Stimulated activated CD4-positive, alpha-beta T cell treated with anti-CD3 and anti-CD28 coated beads, Interleukin-2, amount 100 ng/mL, for 48 hours (primary cell): Measurements from ENCODE around the gene PRSS56.
"Not testable (repeated sequence)": the region's sequence is repeated elsewhere in the genome, so short reads cannot be mapped to it uniquely, and the experiment has no call there.

Experiments used
- DNase-seq, 2 donors: peaks; one replicate each; pipeline ENCODE4 v3.0.0-alpha.2; 2020

PRSS56 gene

DNA sequence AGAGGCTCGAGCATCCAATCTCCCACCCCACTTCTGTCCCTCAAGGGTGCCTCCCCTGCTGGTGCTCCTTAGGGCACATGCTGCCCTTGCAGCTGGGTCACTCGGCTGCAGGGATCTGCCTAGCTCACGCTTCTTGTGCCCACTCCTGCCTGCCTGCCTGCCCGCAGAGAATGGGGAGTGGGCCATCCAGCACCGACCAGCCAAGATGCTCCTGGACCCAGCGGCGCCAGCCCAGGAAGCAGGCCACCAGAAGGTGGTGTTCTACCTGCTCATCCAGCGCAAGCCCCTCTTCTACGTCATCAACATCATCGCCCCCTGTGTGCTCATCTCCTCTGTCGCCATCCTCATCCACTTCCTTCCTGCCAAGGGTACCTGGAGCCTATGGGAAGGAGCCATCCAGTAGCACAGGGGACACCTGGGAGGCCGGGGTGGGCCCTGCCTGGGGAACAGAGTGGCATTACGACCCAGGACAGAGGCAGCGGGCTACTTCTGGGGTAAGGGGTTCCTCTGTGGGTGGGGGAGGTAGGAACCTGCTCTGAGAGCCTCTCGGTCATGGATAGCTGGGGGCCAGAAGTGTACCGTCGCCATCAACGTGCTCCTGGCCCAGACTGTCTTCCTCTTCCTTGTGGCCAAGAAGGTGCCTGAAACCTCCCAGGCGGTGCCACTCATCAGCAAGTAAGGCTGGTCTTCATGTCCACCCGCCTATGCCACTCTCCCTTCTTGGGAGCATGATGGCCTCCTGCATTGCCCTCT is 22.7 kb downstream of the PRSS56 start:
- no peak for DNase-seq

DNA sequence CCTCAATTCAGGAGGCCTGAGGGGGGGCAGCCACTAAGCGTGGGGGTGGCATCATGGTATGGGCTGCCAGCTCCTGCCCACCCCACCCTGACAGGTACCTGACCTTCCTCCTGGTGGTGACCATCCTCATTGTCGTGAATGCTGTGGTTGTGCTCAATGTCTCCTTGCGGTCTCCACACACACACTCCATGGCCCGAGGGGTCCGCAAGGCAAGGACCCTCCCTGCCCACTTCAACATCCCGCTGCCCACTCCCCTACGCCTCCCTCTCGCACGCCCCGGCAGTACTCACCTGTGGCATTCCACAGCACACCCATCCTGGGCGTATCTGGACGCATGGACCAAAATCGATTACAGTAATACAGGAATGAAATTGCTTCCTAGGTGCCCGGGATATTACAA is 23.3 kb downstream of the PRSS56 start:
- no peak for DNase-seq

DNA sequence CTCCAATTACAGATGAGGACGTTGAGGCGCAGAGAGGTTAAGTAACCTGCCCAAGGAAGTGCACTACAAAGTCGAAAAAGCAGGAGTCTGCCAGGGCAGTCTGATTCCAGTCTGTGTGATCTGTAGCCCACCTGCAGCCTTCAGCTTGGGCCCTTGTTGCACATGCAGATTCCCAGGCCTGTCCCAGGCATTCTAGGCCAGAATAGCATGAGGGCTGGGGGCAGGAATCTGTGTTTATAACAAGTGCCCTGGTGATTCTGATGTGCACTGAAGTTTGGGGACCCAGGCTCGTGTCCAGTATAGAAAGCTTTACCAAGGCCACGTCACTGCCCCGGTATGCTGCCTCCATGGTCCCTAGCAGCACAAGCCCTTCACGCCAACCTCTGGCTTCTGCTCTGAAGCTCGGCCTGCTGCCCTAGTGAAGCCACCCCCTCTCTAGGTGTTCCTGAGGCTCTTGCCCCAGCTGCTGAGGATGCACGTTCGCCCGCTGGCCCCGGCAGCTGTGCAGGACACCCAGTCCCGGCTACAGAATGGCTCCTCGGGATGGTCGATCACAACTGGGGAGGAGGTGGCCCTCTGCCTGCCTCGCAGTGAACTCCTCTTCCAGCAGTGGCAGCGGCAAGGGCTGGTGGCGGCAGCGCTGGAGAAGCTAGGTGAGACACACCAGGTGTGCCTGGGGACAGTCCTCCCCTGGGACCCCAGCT is 23.9 kb downstream of the PRSS56 start:
- no peak for DNase-seq

DNA sequence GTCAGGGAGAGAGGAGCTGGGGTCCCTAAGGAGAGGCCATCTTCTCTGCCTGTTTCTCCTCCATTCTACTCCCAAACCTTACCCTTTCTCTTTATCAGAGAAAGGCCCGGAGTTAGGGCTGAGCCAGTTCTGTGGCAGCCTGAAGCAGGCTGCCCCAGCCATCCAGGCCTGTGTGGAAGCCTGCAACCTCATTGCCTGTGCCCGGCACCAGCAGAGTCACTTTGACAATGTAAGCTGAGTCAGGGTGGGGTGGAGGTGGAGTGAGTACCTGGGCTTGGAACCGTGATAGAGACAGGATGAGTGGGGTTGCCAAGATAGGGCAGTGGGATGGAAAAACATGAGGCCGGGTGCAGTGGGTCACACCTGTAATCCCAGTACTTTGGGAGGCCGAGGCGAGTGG is 24.5 kb downstream of the PRSS56 start:
- no peak for DNase-seq

DNA sequence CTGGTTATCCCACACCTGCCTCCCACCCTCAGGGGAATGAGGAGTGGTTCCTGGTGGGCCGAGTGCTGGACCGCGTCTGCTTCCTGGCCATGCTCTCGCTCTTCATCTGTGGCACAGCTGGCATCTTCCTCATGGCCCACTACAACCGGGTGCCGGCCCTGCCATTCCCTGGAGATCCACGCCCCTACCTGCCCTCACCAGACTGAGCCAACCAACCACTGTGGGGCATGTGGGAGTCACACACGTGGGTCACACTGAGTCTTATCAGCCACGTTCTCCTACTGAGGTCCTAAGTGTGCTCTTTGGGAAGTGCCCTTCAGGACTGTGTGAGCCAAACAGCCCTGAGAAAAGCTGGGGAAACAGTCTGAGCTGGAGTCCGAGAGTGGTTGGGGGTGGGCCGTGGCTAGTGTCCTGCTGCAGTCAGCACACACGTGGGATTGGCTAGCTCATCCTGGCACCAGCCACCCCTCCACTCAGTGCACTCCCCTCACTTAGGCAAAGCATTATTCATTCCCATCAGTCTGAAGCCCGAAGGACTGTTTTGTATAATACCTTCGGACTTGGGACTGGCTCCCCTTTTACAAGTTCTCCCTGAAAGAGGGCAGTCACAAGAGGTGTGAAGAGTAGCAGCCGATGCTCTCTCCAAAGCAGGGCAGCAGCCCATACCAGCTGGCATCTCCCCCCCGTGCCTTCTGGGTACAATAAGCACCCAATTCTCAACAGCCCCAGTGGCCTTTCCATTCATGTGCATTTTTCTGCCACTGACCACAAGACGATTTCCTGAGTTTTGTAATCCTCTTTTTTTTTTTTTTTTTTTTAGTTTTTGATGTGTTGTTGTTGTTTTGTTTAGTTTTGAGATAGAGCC is 25.6 kb downstream of the PRSS56 start:
- no peak for DNase-seq

DNA sequence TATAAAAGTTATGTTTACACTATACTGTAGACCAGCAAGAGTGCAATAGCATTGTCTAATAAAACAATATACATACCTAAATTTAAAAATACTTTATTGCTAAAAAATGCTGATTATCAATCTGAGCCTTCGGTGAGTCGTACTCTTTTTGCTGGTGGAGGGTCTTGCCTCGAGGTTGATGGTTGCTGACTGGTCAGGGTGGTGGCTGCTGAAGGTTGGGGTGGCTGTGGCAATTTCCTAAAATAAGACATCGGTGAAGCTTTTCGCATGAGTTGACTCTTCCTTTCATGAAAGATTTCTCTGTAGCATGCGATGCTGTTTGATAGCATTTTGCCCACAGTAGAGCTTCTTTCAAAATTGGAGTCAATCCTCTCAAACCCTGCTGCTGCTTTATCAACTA is 27.8 kb downstream of the PRSS56 start:
- DNase-seq: no peak

DNA sequence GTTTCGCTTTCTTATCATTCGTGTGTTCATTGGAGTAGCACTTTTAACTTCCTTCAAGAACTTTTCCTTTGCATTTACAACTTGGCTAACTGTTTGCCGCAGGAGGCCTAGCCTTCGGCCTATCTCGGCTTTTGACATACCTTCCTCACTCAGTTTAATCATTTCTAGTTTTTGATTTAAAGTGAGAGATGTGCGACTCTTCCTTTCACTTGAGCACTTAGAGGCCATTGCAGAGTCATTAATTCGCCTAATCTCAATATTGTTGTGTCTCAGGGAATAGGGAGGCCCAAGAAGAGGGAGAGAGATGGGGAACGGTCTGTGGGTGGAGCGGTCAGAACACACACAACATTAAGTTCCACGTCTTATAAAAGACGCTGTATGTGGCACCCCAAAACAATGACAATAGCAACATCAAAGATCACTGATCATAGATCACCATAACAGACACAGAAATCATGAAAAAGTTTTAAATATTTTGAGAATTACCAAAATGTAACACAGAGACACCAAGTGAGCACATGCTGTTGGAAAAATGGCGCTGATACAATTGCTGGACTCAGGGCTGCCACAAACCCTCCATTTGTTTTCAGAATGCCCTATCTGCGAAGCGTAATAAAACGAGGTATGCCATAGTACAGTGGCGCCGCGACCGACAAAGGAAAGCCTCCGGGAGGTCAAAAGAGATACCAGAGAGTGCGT is 29.6 kb downstream of the PRSS56 start:
- no peak for DNase-seq

DNA sequence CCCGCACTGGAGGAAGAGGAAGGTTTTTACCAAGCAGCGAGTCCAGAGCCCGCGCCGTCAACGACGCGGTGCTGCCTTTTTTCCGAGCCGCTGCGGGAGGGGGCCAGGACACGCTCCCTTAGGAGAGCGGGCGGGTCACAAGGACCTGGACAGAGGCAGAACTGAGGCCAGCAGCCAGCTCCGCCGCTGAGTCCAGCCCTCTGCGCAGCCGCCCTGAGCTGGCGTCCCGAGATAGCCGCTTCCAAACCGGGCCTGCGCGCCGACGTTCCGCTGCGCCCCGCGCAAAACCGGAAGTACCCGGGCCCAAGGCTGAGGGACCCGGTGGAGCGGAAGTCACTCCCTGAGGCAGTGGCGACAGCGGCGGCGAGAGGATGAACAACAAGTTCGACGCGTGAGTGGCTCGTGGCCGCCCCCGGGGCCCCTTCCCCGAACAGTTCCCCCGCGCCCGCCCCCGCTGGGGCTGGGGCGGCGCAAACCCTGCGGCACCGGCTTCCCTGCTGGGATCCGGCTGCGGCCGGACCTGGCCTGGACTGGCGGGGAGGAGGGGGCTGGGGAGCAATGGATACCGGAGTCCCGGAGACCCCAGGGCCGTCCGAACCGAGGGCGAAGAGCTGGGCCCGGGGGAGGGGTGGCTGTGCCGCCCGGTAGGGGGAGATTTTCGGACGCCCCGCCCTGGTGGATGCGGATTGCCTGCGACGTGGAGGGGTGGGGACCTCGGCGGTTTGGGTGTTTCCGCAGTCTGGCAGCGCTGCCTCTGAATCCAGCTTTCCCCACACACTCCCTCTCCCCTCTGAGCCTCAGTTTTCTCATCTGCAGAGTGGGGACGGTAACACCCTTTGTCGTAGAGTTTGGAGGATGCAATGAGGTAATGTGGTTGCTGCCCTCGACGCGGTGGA is 30.4 kb downstream of the PRSS56 start, which contains the start of the genes EIF4E2 and TIGD1:
EIF4E2 (plus strand) TSS at position 336 of the 896 bp plus-strand sequence; CDS start at position 372, 36 bp downstream.
TIGD1 (minus strand) TSS at position 204 of the 896 bp plus-strand sequence. CDS start 675 bp downstream, outside the sequence.
- DNase-seq: peak; percentile 89 to 90

DNA sequence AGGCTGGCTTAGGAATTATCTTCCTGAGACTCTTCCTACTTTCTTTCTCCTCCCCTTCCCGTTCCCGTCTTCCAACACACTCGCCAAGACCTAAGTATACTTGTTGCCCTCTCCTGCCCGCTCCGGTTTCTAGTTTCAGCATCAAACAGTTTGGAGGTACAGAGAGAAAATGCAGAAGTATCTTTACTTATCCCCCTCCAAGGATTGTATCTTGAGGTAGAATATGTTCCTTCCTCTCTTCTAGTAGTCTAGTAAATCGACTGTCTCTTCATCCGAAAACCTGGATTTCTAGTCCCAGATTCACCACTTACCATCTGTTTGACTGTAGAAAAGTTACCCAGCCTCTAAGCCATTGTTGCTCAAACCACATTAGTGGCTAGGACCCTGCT is 31.1 kb downstream of the PRSS56 start:
- DNase-seq: no peak

DNA sequence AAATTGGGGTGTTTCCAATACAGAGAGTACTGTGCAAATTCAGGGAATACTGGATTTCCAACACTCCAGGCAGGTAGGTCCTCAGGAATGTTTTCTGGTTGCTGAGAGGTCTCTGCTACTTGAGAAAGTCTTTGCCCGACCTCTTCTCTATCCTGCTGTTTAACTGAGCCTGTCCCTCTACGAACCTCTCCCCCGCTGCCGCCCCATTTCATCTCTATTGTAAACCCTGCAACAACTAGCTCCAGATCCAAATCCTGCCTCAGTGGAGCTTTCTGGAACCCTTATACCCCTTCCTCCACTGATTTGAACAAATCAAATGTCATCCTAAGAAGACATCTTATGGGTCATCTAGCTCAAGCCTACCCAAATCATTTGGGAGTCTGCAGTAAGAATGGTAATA is 31.6 kb downstream of the PRSS56 start:
- DNase-seq: no peak

DNA sequence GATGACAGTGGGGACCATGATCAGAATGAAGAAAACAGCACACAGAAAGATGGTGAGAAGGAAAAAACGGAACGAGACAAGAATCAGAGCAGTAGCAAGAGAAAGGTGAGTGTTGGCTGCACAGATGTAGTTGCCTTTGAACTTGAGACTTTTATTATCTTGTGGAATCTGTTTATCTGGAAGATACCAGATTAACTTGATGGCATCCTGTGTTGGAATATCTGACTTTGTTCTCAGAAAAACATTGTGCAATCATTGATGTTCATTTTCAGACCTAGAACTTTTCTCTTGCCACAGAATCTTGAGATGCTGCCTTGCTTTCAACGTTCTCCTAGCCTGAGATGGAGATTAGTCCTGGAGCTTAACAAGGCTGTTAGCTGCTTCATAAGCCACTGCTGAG is 36.2 kb downstream of the PRSS56 start:
- no peak for DNase-seq

DNA sequence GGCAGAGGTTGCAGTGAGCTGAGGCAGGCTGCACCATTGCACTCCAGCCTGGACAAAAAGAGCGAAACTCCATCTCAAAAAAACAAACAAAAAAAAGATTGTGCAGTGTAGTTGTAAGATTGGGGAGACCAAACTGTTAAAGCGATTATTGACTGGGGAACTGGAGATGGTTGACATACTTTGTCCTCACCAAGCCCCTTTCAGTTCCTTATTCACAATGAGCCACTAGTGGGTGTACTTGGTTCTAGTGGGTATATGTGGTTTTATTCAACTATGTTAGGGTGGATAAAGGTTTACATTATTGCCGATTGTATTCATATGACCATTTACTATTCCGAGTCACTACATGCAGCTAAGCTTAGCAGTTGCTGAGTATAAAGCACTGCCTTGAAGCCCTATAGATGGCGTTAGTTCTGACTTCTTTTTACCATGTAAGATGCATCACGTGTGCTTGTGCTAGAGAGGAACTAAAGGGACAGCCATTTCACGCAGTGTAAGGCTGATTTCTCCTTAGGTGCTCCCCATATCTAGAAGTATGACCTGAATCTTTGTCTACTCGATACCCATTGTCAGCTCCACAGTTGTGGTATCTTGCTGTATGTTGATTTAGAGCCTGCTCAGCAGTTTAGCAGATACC is 42.4 kb downstream of the PRSS56 start:
- DNase-seq: no peak

DNA sequence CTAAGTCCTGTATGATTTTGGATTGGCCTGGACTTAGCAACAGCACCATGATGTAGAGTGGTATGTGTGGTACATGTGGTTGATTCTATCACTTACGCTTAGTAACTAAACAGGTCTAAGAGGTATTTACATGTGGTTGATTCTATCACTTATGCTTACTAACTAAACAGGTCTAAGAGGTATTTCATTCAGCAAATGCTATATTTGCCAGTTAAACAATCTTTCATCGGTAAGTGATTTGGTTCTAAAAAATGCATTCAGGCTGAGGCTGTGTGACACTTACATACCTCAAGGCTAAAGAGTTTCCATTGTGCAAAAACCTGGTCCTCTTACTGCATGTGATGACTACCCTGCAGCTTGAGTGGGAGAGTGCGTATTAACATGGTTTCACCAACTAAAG is 43.4 kb downstream of the PRSS56 start:
- DNase-seq: no peak

DNA sequence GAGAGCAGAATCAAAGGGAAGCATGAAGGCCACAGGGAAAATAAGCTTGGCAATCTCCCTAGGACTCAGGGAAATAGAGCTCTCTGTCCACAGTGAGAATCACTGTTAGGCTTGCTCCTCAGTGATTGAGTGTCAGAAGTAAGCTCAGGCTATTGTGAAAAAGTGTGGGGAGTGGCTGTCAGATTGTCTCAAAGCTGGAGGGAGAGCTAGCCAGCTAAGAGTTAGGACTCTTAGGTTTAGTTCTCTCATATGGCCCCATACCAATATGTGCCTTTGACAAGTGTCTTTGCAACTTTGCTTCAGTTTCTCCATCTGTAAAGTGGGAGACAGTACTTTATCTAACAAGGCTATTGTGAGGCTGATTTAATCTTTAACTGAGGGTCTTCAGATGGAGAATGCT is 47.5 kb downstream of the PRSS56 start:
- DNase-seq: no peak

DNA sequence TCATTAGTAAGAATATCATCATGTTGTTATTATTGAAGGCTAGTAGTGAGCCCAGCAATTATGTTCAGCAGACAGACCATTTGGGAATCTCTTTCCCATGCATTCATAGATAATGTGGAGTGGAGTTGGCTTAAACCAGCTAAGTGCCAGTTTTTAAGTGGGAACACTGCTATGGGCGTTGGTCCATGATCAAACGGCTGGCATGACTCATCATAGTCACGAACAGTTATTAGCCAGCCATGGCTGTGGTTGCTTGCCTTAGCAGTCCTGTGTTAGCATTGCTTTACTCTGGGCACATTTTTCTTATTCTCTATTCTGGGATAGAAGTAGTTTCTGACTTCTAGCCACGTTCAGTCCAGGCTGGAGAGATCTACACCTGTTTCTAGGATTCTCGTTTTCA is 48.0 kb downstream of the PRSS56 start:
- no peak for DNase-seq

DNA sequence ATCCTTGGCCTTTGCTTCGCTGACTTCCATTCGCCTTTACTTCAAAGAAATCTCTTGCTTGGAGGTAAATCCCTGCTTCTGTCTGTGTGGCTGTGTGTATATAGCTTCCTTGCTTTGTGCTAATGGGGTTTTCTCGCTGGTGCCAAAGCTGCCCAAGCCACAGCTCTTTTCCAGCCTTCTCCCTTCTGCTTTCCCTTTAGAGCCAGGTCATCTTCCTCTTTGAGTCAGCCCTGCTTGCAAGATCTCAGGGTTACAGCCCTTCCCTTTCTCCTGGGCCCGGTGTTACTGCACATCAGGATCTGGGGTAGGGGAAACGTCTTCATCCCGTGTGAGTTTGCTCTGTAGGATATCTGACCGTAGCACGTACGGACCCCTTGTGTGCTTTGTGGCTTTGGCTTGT is 49.4 kb downstream of the PRSS56 start:
- DNase-seq: no peak

DNA sequence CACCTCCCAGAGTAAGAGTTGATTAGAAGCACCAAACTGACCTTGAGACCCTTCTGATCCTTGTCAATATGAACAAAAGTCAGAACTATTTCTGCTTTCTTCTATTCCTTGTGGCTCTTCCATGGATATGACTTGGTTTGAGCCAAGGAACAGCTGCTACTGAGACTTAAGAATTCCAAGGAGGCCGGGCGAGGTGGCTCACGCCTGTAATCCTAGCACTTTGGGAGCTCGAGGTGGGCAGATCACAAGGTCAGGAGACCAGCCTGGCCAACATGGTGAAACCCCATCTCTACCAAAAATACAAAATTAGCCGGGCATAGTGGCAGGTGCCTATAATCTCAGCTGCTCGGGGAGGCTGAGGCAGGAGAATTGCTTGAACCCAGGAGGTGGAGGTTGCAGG is 50.3 kb downstream of the PRSS56 start:
- DNase-seq: not testable (repeated sequence)

DNA sequence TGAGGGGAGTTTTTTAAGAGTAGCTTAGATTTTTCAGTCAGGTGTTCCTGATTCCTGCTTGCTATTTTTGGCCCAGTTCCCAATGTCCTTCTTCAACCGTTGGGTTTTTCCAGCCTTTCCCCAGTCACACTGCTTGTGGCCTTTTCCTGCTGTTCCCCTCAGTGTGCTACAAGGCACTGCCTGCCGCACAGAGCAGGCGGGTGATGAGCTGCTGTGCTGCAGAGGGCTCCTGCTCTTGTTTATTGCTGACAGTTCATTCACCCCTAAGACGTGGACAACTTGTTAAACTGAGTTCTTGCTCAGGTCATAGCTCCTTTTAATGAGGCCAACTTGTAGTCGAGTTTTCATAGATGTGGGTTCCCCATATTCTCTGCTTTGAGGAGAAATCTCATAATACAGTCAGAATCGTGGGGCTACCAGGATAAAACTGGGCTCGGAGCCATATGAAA is 50.9 kb downstream of the PRSS56 start:
- no peak for DNase-seq

DNA sequence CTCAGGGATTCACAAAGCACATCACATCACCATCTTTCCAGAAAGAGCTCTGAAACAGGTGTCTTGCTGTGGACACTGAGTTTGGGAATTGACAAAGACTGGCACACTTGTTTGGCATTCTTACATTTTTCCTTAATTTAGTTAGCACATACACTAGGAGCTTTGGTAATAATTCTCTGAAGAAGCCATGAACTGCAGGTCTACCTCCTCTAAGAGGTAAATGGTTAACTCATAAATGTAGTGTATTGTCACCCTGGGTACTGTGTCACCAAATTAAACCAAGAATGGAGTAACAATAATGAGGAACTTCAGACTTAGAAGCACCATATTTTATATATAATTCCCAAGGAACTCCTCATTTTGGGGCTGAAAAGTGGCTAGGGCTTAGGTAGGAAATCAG is 52.9 kb downstream of the PRSS56 start:
- DNase-seq: no peak

DNA sequence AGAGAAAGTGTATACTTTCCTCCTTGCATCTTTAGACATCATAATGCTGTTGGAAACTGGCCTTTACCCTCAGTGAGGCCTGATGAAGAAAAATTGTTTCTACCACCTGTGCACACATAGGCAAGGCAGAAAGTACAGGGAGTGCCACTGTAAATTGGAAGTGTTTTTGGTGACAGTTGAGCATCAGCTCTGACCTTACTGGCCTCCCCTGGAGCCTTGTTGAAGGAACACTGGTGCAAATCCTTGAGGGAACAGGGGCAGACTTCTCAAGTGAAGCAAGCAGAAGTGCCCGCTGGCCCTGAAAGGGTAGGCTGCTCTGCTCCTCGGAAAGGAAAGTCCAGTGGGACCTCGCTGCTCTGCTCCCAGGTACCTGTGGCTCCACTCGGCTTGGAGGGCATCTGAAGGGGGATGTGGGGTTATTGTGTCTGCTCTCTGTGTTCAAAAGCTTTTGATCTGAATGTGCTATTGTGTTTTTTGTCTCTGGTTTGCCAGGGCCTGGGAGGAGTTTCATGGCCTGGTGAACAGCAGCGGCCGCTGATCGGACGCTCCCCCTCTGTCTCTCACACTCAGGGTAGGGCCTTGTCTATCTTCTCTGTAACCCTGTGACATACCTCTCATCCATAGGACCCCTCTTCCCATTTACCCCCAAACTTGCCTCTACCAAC is 53.7 kb downstream of the PRSS56 start:
- DNase-seq: no peak
